Measurements from ENCODE around the gene LATS1.

LATS1 gene

GRCh38 chr6:149660028-149660427 is 57.9 kb downstream of the LATS1 start:
- DNase-seq (ENCODE audit: low spot score) = no peak

- DNase-seq (ENCODE audit: low spot score) = no peak
Measured at GRCh38 chr6:149657441-149657840, 60.5 kb downstream of the LATS1 start.

- no peak for DNase-seq (ENCODE audit: low spot score)
Measured at GRCh38 chr6:149651056-149651455, 66.8 kb downstream of the LATS1 start.

- peak; percentile 84 for DNase-seq (ENCODE audit: low spot score)
Measured at GRCh38 chr6:149648148-149649145, 69.5 kb downstream of the LATS1 start, which contains the start of gene KATNA1. Gene KATNA1 (minus strand): TSS chr6:149648714. CDS start chr6:149638547, 10,167 bp downstream.

- DNase-seq (ENCODE audit: low spot score) = no peak
Measured at GRCh38 chr6:149646599-149646998, 71.3 kb downstream of the LATS1 start.

GRCh38 chr6:149642829-149643580 is 74.9 kb downstream of the LATS1 start:
- DNase-seq (ENCODE audit: low spot score) = no peak

- DNase-seq (ENCODE audit: low spot score) = no peak
Measured at GRCh38 chr6:149636124-149636523, 81.8 kb downstream of the LATS1 start.

GRCh38 chr6:149634315-149634714 is 83.6 kb downstream of the LATS1 start:
- no peak for DNase-seq (ENCODE audit: low spot score)

GRCh38 chr6:149628875-149629510 is 88.9 kb downstream of the LATS1 start:
- no peak for DNase-seq (ENCODE audit: low spot score)

- DNase-seq (ENCODE audit: low spot score) = no peak
Measured at GRCh38 chr6:149627672-149628071, 90.2 kb downstream of the LATS1 start.

GRCh38 chr6:149615805-149616204 is 102.1 kb downstream of the LATS1 start:
- no peak for DNase-seq (ENCODE audit: low spot score)

- no peak for DNase-seq (ENCODE audit: low spot score)
Measured at GRCh38 chr6:149614337-149614736, 103.6 kb downstream of the LATS1 start.

GRCh38 chr6:149608381-149608982 is 109.4 kb downstream of the LATS1 start:
- DNase-seq (ENCODE audit: low spot score) = no peak
